ENCODE data around the gene EGR4.

- TF ChIP-seq YY1 (IDR thresholded peaks at IDR 0.05; ENCODE audit: insufficient read depth, insufficient read length) (no peak), ZNF274 (IDR thresholded peaks at IDR 0.05; ENCODE audit: low read depth, low read length) (no peak), SUZ12 (IDR thresholded peaks at IDR 0.05; ENCODE audit: extremely low read depth, insufficient read depth, insufficient read length) (no peak)
Measured at GRCh38 chr2:73334045-73334444, 40.7 kb upstream of the EGR4 start.

All from NT2/D1 (cell line).